GM10248 (cell line): ENCODE results near the gene SALL4.

Source experiments
- CTCF ChIA-PET: fragments of 300-600 bp; sonication (Branson Sonifier 250); formaldehyde crosslinking; extraction: SDS; loops from one replicate; lab custom pipeline; 2021; ENCODE audit warnings: antibody characterized with exemption; lab: Yijun Ruan, JAX
- POLR2A ChIA-PET: fragments of 350-650 bp; sonication (Branson Sonifier 250); formaldehyde crosslinking; extraction: SDS; loops from one replicate; lab custom pipeline; 2020; ENCODE audit warnings: antibody characterized with exemption; lab: Yijun Ruan, JAX
- DNase-seq: peaks from one replicate; pipeline ENCODE4 v3.0.0; 2012; ENCODE audit errors: extremely low spot score
- CTCF ChIP-seq: IDR thresholded peaks from 2 replicates; pipeline ENCODE4 v1.5.1; 2012; ENCODE audit warnings: mild to moderate bottlenecking, low read depth; ENCODE audit errors: extremely low read depth, missing control alignments, control extremely low read depth

SALL4 gene

GRCh38 chr20:51733070-51733469 lies 69.3 kb downstream of the SALL4 start:
- POLR2A ChIA-PET: no interaction called here
- no peak for TF ChIP-seq CTCF
- DNase-seq: no peak
- CTCF ChIA-PET: no interaction called here
